Mesothelial cell of epicardium (in vitro differentiated cells): ENCODE measurements around the gene NCDN. TPM values are rescaled to one million over a fixed set of nuclear protein-coding genes. Genes with fewer than 3 reads are reported as not detected.

ENCODE experiments used
- DNase-seq, 2 experiments: peaks; one replicate each; pipeline ENCODE4 v3.0.0; 2021; ENCODE audit warnings: low spot score in 2 of 2; ENCODE audit not compliant: unreplicated experiment in 2 of 2
- H3K27ac Mint-ChIP-seq: 2 replicates; pipeline ENCODE4 v1.8.0; 2021; ENCODE audit warnings: mixed read lengths
- H3K27me3 Mint-ChIP-seq: 2 replicates; pipeline ENCODE4 v1.8.0; 2021; ENCODE audit warnings: low read depth, mixed read lengths
- H3K36me3 Mint-ChIP-seq: 2 replicates; pipeline ENCODE4 v1.8.0; 2021; ENCODE audit warnings: mixed read lengths
- H3K4me1 Mint-ChIP-seq: 2 replicates; pipeline ENCODE4 v1.8.0; 2021; ENCODE audit warnings: mixed read lengths
- H3K4me3 Mint-ChIP-seq: 2 replicates; pipeline ENCODE4 v1.8.0; 2021; ENCODE audit warnings: mild to moderate bottlenecking, moderate library complexity, mixed read lengths
- H3K9me3 Mint-ChIP-seq: 2 replicates; pipeline ENCODE4 v1.8.0; 2021; ENCODE audit warnings: mixed read lengths
- total RNA-seq: library from RNA; stranded (reverse); gene quantifications from 3 replicates; pipeline ENCODE4 v1.2.1, GENCODE V29; 2021
- TF ChIP-seq, protein P1 (sequence below): fragments of 200-600 bp; sonication (generic); IDR thresholded peaks from one replicate; pipeline ENCODE4 v1.5.0; 2021; ENCODE audit warnings: antibody characterized with exemption; ENCODE audit not compliant: unreplicated experiment

NCDN gene
- total RNA-seq, 1 donor from 2014 or later = 27.8 TPM

DNA sequence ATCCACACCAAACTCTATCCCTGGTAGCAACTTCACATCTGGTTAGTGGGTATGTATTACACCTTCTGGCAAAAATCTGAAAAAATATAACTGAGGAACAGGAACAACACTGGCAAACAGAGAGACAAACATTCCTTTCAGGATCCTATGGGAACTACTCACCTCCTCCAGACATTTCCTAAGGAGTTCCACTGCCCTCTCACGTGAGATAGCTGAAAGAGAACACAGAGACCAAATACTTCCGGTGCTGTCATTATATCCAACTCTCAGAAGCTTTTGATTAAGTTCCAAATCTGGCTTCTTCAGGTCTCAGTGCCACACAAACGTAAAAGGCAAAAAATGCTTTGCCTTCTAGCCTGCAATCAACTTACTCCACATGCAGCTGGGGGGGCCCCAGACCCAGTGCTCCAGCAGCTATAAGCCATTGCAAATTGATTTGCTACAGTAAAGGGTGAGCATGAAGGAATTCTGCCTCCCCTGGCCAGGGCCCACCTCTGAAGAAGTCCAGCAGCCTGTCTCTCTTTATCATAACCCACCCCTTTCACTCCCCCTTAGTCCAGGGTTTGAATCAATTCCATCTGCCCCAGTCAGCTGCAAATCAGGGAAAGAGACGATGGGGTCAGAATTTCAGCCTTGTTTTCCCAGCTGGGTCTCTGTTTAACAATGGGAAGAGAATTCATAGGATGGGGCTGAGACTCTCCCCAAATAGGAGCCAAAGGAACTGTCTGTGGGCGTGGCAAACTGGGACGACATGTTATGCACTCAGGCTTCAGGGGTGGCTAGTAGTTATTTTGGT, 47.7 kb downstream of the NCDN start:
- TF ChIP-seq, protein P1, sequence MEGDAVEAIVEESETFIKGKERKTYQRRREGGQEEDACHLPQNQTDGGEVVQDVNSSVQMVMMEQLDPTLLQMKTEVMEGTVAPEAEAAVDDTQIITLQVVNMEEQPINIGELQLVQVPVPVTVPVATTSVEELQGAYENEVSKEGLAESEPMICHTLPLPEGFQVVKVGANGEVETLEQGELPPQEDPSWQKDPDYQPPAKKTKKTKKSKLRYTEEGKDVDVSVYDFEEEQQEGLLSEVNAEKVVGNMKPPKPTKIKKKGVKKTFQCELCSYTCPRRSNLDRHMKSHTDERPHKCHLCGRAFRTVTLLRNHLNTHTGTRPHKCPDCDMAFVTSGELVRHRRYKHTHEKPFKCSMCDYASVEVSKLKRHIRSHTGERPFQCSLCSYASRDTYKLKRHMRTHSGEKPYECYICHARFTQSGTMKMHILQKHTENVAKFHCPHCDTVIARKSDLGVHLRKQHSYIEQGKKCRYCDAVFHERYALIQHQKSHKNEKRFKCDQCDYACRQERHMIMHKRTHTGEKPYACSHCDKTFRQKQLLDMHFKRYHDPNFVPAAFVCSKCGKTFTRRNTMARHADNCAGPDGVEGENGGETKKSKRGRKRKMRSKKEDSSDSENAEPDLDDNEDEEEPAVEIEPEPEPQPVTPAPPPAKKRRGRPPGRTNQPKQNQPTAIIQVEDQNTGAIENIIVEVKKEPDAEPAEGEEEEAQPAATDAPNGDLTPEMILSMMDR = no peak
- Mint-ChIP-seq H3K4me1 (peaks cover 16% of the 10 kb centered on the region), H3K9me3 (peaks cover 19% of the 10 kb centered on the region), H3K27ac (peak overlapping the region; percentile 89), H3K4me3 (no peak overlapping the region), H3K36me3 (peaks cover 46% of the 10 kb centered on the region), H3K27me3 (no peaks in the 10 kb centered on the region)
- no peak for DNase-seq

DNA sequence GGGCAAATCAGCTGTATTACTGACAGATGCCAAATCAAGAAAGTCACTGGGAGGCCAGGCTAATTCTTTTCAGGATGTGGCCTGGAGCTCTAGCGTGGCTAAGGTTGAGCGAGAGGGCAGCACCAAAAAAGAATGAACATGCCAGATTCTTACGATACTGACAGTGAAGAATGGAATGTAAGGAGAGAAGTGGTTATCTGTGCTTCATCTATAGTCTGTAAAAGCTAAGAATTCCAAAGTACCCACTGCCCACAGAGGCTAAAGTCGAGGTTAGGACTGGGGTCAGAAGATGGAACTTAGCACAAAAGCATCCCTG, 48.2 kb downstream of the NCDN start:
- H3K27me3 Mint-ChIP-seq = no peaks in the 10 kb centered on the region
- peaks cover 19% of the 10 kb centered on the region for H3K9me3 Mint-ChIP-seq
- no peak for DNase-seq
- peaks cover 43% of the 10 kb centered on the region for H3K36me3 Mint-ChIP-seq
- TF ChIP-seq, protein P1 = no peak
- peak overlapping the region; percentile 89 for H3K27ac Mint-ChIP-seq
- H3K4me3 Mint-ChIP-seq = no peak overlapping the region
- H3K4me1 Mint-ChIP-seq = peaks cover 16% of the 10 kb centered on the region

DNA sequence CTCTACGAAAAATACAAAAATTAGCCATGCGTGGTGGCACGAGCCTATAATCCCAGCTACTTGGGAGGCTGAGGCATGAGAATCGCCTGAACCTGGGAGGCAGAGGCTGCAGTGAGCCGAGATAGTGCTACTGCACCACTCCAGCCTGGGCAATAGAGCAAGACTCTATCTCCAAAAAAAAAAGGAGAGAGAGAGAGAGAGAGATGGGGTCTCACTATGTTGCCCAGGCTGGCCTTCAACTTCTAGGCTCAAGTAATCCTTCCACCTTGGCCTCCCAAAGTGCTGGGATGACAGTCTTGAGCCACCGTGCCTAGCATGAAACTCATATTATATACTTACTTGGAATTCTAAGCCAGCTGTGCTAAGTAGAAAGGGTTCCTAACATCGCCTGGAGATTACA, 54.1 kb downstream of the NCDN start:
- Mint-ChIP-seq H3K36me3 (peaks cover 37% of the 10 kb centered on the region), H3K27ac (no peak overlapping the region), H3K4me3 (no peak overlapping the region), H3K27me3 (no peaks in the 10 kb centered on the region), H3K4me1 (no peaks in the 10 kb centered on the region), H3K9me3 (peaks cover 13% of the 10 kb centered on the region)
- TF ChIP-seq, protein P1 = no peak
- no peak for DNase-seq

DNA sequence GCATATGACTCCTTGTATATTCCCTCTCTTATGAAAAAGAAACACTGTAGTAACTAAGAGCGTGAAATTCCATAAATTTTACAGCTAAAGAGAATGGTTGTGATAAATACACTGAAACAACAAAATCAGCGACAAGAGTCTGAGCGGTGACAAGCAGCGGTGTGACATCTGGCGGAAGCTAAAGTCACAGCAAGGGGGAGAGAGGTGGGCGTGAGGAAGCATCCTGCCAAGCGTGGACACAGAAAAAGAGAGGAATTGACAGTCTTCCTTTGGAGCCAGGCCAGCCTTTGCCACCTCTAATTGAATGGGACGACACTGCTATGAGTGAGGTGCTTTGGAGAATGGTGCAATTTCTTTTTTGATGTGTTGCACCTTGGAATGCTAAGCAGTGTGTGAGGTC, 57.8 kb downstream of the NCDN start:
- no peak overlapping the region for H3K4me3 Mint-ChIP-seq
- TF ChIP-seq, protein P1 = no peak
- peaks cover 29% of the 10 kb centered on the region for H3K36me3 Mint-ChIP-seq
- no peaks in the 10 kb centered on the region for H3K9me3 Mint-ChIP-seq
- H3K27me3 Mint-ChIP-seq = no peaks in the 10 kb centered on the region
- DNase-seq = no peak
- H3K4me1 Mint-ChIP-seq = no peaks in the 10 kb centered on the region
- H3K27ac Mint-ChIP-seq = no peak overlapping the region

Other genes with a start within 250 kb of the NCDN start
- gene KIAA0319L, start 396 bp upstream of the NCDN start, total RNA-seq = 64.9 to 73.8 TPM (median 72.5 TPM) in 3 replicates
- gene TFAP2E, start 15.5 kb downstream of the NCDN start, total RNA-seq = 2.0 to 2.9 TPM (median 2.4 TPM) in 3 replicates
- 60.1 to 61.9 TPM (median 61.1 TPM) in 3 replicates for gene PSMB2, start 83.7 kb downstream of the NCDN start, total RNA-seq
- 10.7 to 11.9 TPM (median 11.2 TPM) in 3 replicates for gene C1orf216, start 161.1 kb downstream of the NCDN start, total RNA-seq
- 10.3 to 12.5 TPM (median 10.5 TPM) in 3 replicates for gene CLSPN, start 212.2 kb downstream of the NCDN start, total RNA-seq